ENCODE results near the gene NUDT6.

- TF ChIP-seq CTCF (conservative IDR thresholded peaks at IDR 0.05; ENCODE audit: low read length) (no peak), EZH2phosphoT487 (IDR thresholded peaks at IDR 0.05; ENCODE audit: borderline replicate concordance) (no peak)
Measured at GRCh38 chr4:122967231-122967630, 44.8 kb upstream of the NUDT6 start.

Data from Loucy (cell line).